Naive B cell (primary cell): ENCODE results near the gene OR51E2. TPM values are rescaled to one million over a fixed set of nuclear protein-coding genes. Genes with fewer than 3 reads are reported as not detected.
A peak's percentile ranks its signal among the peaks of the same experiment; 100 is the strongest.
"Not testable (repeated sequence)": the region's sequence is repeated elsewhere in the genome, so short reads cannot be mapped to it uniquely, and the experiment has no call there.

ENCODE experiments used
- ATAC-seq, 2 donors: fragments of 150-1000 bp; cut with Tn5 transposase; 2 replicates each; pipeline ENCODE4 v1.10.0; 2021; ENCODE audit warnings: low read depth in 2 of 2, mild to moderate bottlenecking in 2 of 2, moderate library complexity in 2 of 2
- DNase-seq: peaks from one replicate; pipeline ENCODE4 v3.0.0; 2022
- H3K27ac Mint-ChIP-seq, 6 donors: one replicate each; pipeline ENCODE4 v1.8.0; 2020 to 2022; ENCODE audit warnings: mild to moderate bottlenecking in 6 of 6, mixed read lengths in 6 of 6, moderate library complexity in 5 of 6, inconsistent platforms in 2 of 6
- H3K27me3 Mint-ChIP-seq, 3 donors: one replicate each; pipeline ENCODE4 v1.8.0; 2021 to 2022; ENCODE audit warnings: mixed read lengths in 3 of 3, mild to moderate bottlenecking in 1 of 3
- H3K36me3 Mint-ChIP-seq, 2 donors: one replicate each; pipeline ENCODE4 v1.8.0; 2020 to 2022; ENCODE audit warnings: mixed read lengths in 2 of 2, inconsistent platforms in 1 of 2, mild to moderate bottlenecking in 1 of 2
- H3K4me1 Mint-ChIP-seq, 3 donors: one replicate each; pipeline ENCODE4 v1.8.0; 2020 to 2022; ENCODE audit warnings: mixed read lengths in 3 of 3, inconsistent platforms in 1 of 3, mild to moderate bottlenecking in 1 of 3, moderate library complexity in 1 of 3
- H3K4me3 Mint-ChIP-seq, 8 donors: one replicate each; pipeline ENCODE4 v1.8.0; 2020 to 2022; ENCODE audit warnings: mild to moderate bottlenecking in 8 of 8, mixed read lengths in 8 of 8, moderate library complexity in 8 of 8, inconsistent platforms in 2 of 8
- H3K9me3 Mint-ChIP-seq, 7 donors: one replicate each; pipeline ENCODE4 v1.8.0; 2020 to 2022; ENCODE audit warnings: mixed read lengths in 7 of 7, mild to moderate bottlenecking in 5 of 7, inconsistent platforms in 2 of 7, moderate library complexity in 1 of 7
- polyA plus RNA-seq, 6 donors: library from polyadenylated mRNA; unstranded; fragments of 300-500 nt; fragmentation: Illumina TruSeq; gene quantifications; one replicate each; pipeline ENCODE4 v1.2.3, GENCODE V29; 2021; ENCODE audit warnings: low read depth in 6 of 6

The OR51E2 gene, protein sequence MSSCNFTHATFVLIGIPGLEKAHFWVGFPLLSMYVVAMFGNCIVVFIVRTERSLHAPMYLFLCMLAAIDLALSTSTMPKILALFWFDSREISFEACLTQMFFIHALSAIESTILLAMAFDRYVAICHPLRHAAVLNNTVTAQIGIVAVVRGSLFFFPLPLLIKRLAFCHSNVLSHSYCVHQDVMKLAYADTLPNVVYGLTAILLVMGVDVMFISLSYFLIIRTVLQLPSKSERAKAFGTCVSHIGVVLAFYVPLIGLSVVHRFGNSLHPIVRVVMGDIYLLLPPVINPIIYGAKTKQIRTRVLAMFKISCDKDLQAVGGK
- polyA plus RNA-seq, result not detected

DNA sequence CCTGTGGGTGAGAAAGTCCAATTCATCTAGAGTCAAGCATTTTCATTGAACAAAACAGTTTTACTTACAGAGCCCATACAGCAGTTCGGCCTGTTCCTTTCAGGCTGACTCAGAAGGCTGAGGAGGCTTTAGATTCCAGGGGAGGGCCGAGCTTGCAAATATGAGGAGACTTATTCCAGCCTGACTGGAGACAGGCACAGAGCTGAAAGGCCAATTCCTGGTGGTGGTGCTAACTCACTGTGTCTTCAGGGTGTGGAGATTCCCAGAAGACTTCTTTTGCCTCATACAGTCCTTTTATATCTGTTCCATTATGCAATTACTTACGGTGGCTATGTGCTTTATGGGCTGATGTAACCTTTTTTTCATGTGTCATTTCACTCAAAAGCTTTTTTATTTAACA is at the start of gene OR51E2:
OR51E2 (minus strand) TSS at position 269 of the 400 bp plus-strand sequence. CDS start 15,142 bp downstream, outside the sequence.
- H3K27me3 Mint-ChIP-seq, result peaks cover 0 to 13% (median 0%) of the 10 kb centered on the region in 3 donors
- peaks cover 0 to 6% (median 0%) of the 10 kb centered on the region in 7 donors for H3K9me3 Mint-ChIP-seq
- H3K36me3 Mint-ChIP-seq, result no peaks in the 10 kb centered on the region
- DNase-seq (no peak), ATAC-seq (no peak)
- no peak within 1 kb of the TSS for H3K27ac Mint-ChIP-seq
- no peak within 1 kb of the TSS for H3K4me3 Mint-ChIP-seq
- H3K4me1 Mint-ChIP-seq, result no peaks in the 10 kb centered on the region

DNA sequence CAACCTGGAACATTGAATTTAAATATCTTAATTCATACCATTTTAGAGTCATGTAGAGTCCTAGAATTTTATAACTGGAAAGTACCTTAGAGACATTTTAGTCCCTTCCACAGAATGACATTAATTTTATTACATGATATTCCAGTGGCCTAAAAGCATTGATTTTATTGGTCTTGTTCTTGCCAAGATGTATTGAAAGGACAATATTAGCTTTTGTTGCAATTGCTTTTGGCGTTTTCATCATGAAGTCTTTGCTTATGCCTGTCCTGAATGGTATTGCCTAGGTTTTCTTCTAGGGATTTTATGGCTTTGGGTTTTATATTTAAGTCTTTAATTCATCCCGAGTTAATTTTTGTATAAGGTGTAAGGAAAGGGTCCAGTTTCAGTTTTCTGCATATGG is 43.1 kb upstream of the OR51E2 start:
- Mint-ChIP-seq H3K36me3 (no peaks in the 10 kb centered on the region), H3K9me3 (peaks cover 0 to 4% (median 0%) of the 10 kb centered on the region in 7 donors), H3K27ac (no peak overlapping the region), H3K27me3 (peaks cover 7 to 24% (median 14%) of the 10 kb centered on the region in 3 donors), H3K4me1 (no peaks in the 10 kb centered on the region), H3K4me3 (no peak overlapping the region)
- DNase-seq (no peak), ATAC-seq (no peak)

DNA sequence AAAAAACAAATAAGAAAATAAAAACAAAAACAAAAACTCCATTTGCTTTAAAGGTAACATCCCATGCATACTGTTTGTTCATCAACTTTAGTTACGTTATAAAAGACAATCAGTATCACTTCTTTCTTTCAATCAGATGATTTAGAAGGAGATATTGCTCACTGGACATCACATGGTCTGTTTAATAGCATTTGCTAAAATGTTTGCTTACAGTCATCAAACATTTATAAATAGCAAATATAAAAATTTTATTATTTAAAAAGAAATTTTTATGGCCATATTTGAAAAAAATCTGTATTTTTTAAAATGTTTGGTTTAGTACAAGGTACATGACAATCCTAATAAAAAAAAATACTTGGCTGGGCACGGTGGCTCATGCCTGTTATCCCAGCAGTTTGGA is 29.5 kb upstream of the OR51E2 start:
- Mint-ChIP-seq H3K4me3 (no peak overlapping the region), H3K27ac (no peak overlapping the region), H3K9me3 (peaks cover 0 to 3% (median 0%) of the 10 kb centered on the region in 7 donors), H3K36me3 (no peaks in the 10 kb centered on the region), H3K27me3 (peaks cover 0 to 4% (median 0%) of the 10 kb centered on the region in 3 donors), H3K4me1 (no peaks in the 10 kb centered on the region)
- ATAC-seq (no peak), DNase-seq (no peak)

DNA sequence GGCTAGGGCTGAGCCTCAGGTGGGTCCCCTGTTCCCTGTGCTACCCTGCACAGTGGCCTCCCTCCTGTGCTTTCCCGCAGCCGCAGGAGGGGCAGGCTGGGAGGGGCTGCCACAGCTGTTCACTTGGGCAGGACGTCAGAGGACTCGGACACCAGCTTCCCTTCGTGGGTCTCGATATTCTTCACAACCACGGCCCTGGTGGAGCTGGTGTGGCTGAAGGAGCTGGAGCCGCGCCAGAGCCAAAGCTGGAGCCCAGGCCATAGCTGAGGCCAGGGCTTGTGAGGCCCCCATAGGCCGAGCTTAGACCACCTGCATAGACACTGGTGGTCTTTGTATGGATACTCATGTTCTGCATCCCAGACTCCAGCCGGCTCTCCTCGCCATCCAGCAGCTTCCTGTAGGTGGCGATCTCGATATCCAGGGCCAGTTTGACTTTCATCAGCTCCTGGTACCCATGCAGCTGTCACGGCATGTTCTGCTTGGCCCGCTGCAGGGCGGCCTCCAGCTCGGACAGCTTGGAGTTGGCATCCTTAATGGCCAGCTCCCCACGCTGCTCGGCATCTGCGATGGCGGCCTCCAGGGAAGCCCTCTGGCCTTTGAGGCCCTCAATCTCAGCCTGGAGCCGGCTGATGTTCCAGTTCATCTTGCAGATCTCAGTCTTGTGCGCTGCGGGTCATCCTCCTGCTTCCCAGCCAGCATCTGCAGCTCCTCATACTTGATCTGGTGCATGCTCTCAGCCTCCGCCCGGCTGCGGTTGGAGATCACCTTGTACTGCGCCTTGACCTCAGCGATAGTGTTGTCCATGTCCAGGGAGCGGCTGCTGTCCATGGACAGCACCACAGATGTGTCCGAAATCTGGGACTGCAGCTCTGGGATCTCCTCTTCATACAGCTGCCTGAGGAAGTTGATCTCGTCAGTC is 25.2 kb upstream of the OR51E2 start:
- not testable (repeated sequence) for H3K4me1 Mint-ChIP-seq, H3K9me3 Mint-ChIP-seq, DNase-seq, ATAC-seq, H3K36me3 Mint-ChIP-seq, H3K4me3 Mint-ChIP-seq, H3K27ac Mint-ChIP-seq
- H3K27me3 Mint-ChIP-seq, result peaks cover 4 to 12% (median 5%) of the 10 kb centered on the region in 3 donors

DNA sequence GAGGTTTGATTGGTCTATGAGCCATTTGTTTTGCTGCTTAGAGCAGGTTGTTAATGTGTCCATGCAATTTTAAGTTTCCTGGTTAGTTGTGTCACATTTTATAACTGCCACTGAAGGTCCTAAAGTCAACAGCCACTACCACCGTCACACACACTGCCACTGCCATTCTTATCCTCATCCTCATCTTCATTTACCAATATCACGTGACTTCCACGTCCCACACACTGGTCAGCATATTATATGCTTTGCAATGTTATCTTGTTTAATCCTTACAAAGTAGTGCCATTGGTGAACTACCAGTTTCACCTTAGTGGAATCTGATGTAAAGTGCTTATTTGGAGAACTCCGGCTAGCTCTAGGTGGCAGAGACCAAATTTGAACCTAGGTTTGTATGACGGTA is 16.6 kb upstream of the OR51E2 start:
- H3K4me3 Mint-ChIP-seq, result no peak overlapping the region
- no peaks in the 10 kb centered on the region for H3K36me3 Mint-ChIP-seq
- no peaks in the 10 kb centered on the region for H3K4me1 Mint-ChIP-seq
- DNase-seq (no peak), ATAC-seq (no peak)
- H3K9me3 Mint-ChIP-seq, result peaks cover 0 to 11% (median 0%) of the 10 kb centered on the region in 7 donors
- H3K27me3 Mint-ChIP-seq, result peaks cover 16 to 39% (median 20%) of the 10 kb centered on the region in 3 donors
- H3K27ac Mint-ChIP-seq, result peak overlapping the region in 1 of 6 donors; percentile 36

DNA sequence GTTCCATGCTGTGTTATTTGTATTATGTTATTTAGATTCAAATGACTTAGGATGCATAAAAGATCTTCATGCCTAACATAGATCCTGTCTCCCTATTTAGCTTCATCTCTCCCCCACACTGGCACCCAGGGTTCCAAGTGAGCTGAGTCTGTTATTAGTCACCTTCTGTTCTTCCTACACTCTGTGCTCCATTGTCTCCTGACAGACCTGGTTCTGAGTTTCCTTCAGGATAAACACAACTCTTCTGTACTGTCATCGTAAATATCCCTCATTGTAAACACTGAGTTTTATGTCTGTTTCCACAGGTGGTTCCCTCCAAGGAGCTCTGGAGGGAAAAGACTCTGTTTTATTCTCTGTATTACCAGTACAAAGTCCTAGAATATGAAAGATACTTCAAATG is 15.6 kb upstream of the OR51E2 start:
- no peak for ATAC-seq
- H3K27ac Mint-ChIP-seq, result no peak overlapping the region
- no peaks in the 10 kb centered on the region for H3K36me3 Mint-ChIP-seq
- H3K9me3 Mint-ChIP-seq, result peaks cover 0 to 5% (median 0%) of the 10 kb centered on the region in 7 donors
- peaks cover 15 to 30% (median 19%) of the 10 kb centered on the region in 3 donors for H3K27me3 Mint-ChIP-seq
- DNase-seq, result no peak
- no peaks in the 10 kb centered on the region for H3K4me1 Mint-ChIP-seq
- no peak overlapping the region for H3K4me3 Mint-ChIP-seq

DNA sequence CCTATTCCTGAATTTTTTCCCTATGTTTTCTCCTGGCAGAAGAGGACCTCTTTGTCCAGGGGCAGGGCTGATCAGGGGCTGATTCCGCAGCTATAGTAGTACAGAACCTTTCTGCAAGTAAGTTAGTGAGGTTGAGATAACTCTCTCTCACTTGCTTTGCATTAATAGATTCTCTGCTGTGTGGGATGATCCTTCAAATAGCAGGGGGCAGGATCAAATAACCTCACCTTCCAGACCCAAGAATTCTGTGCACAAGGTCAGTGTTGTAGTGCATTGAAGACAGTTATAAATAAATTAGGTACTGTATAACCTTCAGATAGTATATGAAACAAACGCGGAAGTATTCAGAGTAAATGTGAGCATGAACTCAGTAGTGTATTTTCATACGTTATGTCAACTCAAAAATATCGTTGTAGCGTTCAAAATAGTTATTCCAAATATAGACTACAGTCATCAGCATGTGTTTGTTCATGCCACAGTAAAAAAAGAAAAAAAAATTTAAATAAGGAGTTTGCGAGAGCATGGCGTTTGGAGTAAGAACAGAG is 7.2 kb upstream of the OR51E2 start:
- no peak overlapping the region for H3K27ac Mint-ChIP-seq
- DNase-seq, result no peak
- no peaks in the 10 kb centered on the region for H3K36me3 Mint-ChIP-seq
- H3K4me3 Mint-ChIP-seq, result no peak overlapping the region
- H3K27me3 Mint-ChIP-seq, result peaks cover 4 to 20% (median 4%) of the 10 kb centered on the region in 3 donors
- no peak for ATAC-seq
- H3K4me1 Mint-ChIP-seq, result no peaks in the 10 kb centered on the region
- H3K9me3 Mint-ChIP-seq, result peaks cover 0 to 1% (median 0%) of the 10 kb centered on the region in 7 donors

DNA sequence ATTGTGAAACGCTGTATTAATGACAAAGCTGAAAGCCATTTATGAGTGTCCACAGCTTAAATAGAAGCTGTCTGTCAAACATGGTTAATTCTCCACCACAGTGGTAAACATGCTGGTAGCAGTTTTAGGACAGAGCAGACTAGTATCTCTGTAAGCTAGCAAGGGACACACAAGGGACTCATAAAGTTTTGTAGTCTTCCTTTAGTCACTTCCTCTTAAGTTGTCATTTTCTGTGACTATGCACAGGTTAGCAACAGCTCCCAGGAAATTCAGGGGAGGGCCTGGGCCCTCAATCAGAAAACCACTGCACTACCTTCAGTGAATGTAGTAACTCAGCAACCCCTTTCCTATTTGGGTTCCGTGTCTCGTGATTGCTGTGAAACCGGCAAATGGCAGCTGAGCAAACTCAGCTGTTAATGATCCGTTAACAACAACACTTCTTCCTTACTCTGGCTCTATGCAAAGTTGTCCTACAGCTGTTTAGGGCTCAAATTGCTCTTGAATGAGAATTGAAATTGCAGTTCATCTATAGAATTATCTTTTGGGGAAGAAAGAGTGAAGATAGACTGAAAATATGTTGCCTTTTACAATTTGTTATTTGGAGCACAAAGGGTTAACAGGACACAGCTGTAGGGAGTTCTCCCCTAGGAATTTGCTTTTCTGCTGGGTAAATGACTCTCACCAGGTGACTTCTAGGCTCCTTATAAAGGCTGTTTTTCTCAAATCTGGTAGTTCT is 6.6 kb upstream of the OR51E2 start, which contains the start of gene MMP26:
MMP26 (plus strand) TSS at position 731 of the 736 bp plus-strand sequence.
- H3K9me3 Mint-ChIP-seq, result peaks cover 0 to 5% (median 0%) of the 10 kb centered on the region in 7 donors
- no peaks in the 10 kb centered on the region for H3K4me1 Mint-ChIP-seq
- DNase-seq, result no peak
- H3K27me3 Mint-ChIP-seq, result peaks cover 0 to 14% (median 4%) of the 10 kb centered on the region in 3 donors
- ATAC-seq, result no peak
- no peaks in the 10 kb centered on the region for H3K36me3 Mint-ChIP-seq
- no peak within 1 kb of the TSS for H3K27ac Mint-ChIP-seq
- H3K4me3 Mint-ChIP-seq, result no peak within 1 kb of the TSS

DNA sequence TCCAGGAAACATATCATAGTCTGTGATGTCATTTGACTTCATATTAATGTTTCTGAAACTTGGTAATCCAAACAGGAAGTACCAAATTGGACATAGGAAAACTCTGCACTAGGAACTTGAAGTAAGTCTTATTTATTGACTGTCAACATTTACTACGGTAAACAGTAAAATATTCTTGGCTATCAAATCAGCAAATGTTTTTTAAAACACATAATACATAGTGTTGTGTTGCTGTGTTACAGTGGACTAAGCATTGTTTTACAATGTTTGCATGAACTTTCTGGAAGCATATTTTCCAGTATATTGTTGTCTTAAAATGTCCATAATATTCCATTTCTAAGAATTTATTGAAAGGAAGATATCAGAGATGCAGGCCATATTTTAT is 2.8 kb upstream of the OR51E2 start:
- no peak overlapping the region for H3K4me3 Mint-ChIP-seq
- no peak for ATAC-seq

DNA sequence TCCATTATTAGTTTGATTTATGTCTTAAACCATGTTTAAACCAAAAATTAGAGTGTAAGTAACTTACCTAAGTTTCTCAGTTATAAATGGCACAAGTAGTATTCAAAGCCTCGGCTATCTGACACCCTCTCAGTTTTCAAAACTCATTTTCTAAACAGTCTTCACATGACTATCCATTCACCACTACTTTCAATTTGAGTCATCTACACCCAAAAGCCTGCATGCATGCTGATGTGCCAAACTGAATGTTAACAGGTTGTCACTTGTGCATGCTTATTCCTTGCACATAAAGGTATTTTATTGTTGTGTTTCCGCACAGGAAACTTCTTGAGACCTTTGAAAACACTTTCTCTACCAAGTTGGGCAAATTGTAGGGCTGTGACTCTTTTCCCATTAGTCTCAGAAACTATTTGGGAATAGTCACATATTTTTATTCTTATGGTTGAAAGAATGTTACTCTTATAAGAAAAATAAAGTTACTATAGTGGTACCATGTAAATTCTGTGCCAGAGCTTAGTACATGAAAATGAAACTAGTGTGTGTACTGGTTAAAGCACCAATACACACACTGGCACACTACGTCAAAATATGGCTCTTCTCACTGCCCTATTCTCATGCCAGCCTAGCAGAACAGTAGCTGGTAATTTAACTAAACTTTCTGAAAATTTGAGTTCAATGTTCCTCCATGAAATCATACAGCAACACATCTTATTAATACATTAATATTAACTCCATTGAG is 2.2 kb upstream of the OR51E2 start:
- ATAC-seq (no peak), DNase-seq (no peak)
- no peak overlapping the region for H3K27ac Mint-ChIP-seq
- no peaks in the 10 kb centered on the region for H3K4me1 Mint-ChIP-seq
- peaks cover 0 to 6% (median 0%) of the 10 kb centered on the region in 7 donors for H3K9me3 Mint-ChIP-seq
- no peak overlapping the region for H3K4me3 Mint-ChIP-seq
- peaks cover 0 to 13% (median 0%) of the 10 kb centered on the region in 3 donors for H3K27me3 Mint-ChIP-seq
- no peaks in the 10 kb centered on the region for H3K36me3 Mint-ChIP-seq

More for the DNA sequence above, 2.8 kb upstream of the OR51E2 start:
- DNase-seq, result no peak
- Mint-ChIP-seq H3K27me3 (peaks cover 0 to 13% (median 0%) of the 10 kb centered on the region in 3 donors), H3K36me3 (no peaks in the 10 kb centered on the region), H3K4me1 (no peaks in the 10 kb centered on the region), H3K9me3 (peaks cover 0 to 6% (median 0%) of the 10 kb centered on the region in 7 donors), H3K27ac (no peak overlapping the region)

DNA sequence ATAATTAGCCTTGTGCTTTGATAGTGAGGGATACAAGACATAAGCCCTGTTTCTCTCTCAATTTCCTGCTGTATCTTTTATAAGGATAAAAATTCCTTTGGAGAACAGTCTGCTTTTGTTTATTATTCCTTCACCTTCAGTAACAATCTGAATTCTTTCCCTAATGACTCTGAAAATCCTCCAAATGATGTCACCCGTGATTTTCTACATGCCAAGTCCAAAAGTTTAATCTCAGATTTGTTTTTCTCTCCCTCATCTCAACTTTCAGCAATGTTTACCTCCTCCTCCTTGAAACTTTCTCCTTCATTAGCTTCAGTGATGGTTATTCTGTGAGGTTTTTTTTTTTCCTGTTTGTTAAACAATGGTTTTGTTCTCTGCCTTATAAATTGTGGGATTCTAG is 2.2 kb downstream of the OR51E2 start:
- no peak for DNase-seq
- H3K27ac Mint-ChIP-seq, result no peak overlapping the region
- H3K4me3 Mint-ChIP-seq, result no peak overlapping the region

DNA sequence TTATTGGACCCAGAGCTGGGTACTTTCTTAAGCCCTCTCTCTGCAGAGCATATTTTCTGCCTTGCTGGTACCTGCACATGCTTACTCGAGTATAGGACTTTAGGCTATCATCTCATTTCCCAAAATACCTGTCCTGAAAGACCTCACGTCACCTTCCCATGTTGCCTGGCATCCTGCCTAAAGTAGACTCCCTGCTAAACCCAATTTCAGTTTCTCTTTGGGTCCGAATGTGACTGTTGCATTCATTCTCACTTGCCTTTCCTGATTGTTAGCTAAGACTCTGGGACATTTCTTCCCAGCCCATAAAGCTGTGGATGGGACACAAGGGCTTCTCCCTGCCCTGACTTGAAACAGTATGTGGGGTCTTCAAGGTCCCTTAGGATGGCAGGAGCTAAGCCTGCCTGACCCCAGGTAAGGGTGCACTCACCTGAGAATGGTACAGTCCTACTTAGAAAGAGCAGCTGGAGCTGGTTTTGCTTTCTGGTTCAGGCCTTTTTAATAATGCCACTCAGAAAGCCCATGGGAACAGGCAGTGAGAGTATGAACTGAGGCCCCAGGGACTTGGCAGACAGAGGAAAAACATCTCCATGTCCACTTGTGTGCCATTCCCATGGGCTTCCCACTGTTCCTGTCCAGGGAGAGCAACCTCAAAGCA is 12.9 kb downstream of the OR51E2 start:
- no peaks in the 10 kb centered on the region for H3K36me3 Mint-ChIP-seq
- H3K27me3 Mint-ChIP-seq, result no peaks in the 10 kb centered on the region
- no peak for ATAC-seq
- H3K27ac Mint-ChIP-seq, result no peak overlapping the region
- H3K4me3 Mint-ChIP-seq, result no peak overlapping the region
- H3K4me1 Mint-ChIP-seq, result no peaks in the 10 kb centered on the region
- no peak for DNase-seq
- peaks cover 0 to 4% (median 0%) of the 10 kb centered on the region in 7 donors for H3K9me3 Mint-ChIP-seq

More for the DNA sequence above, 2.2 kb downstream of the OR51E2 start:
- Mint-ChIP-seq H3K4me1 (no peaks in the 10 kb centered on the region), H3K27me3 (peaks cover 5 to 13% (median 9%) of the 10 kb centered on the region in 3 donors), H3K9me3 (peaks cover 0 to 6% (median 1%) of the 10 kb centered on the region in 7 donors), H3K36me3 (no peaks in the 10 kb centered on the region)
- ATAC-seq, result no peak
